Activated T-helper 1 cell treated with Interleukin-2 at 50 U/mL for 16 hours (primary cell): Measurements from ENCODE around the gene TNN.
A peak's percentile ranks its signal among the peaks of the same experiment; 100 is the strongest.
"Not testable (repeated sequence)": the region's sequence is repeated elsewhere in the genome, so short reads cannot be mapped to it uniquely, and the experiment has no call there.

Experiments
- DNase-seq: peaks from one replicate; pipeline ENCODE4 v3.0.0-alpha.2; 2020; ENCODE audit warnings: low read depth

Gene TNN

GRCh38 chr1:175067362-175068106 lies at the start of gene TNN:
TNN (plus strand) TSS chr1:175067833; CDS start chr1:175077419, 9,586 bp downstream.
- DNase-seq: no peak

- DNase-seq: no peak
Observed at GRCh38 chr1:175019524-175019923, 48.1 kb upstream of the TNN start.

GRCh38 chr1:175023043-175023921 lies 44.4 kb upstream of the TNN start, which contains the start of gene MRPS14:
MRPS14 (minus strand) TSS chr1:175023425; CDS start chr1:175023408, 17 bp downstream.
- DNase-seq: peak; percentile 93

GRCh38 chr1:175023922-175024242 lies 43.8 kb upstream of the TNN start:
- DNase-seq: not testable (repeated sequence)

GRCh38 chr1:175024773-175025172 lies 42.9 kb upstream of the TNN start:
- DNase-seq: no peak

GRCh38 chr1:175033953-175034352 lies 33.7 kb upstream of the TNN start:
- no peak for DNase-seq

GRCh38 chr1:175034775-175035174 lies 32.9 kb upstream of the TNN start:
- no peak for DNase-seq

- no peak for DNase-seq
Observed at GRCh38 chr1:175035865-175036264, 31.8 kb upstream of the TNN start.

- no peak for DNase-seq
Observed at GRCh38 chr1:175036476-175036875, 31.2 kb upstream of the TNN start.

- DNase-seq: no peak
Observed at GRCh38 chr1:175037416-175037815, 30.2 kb upstream of the TNN start.

- no peak for DNase-seq
Observed at GRCh38 chr1:175040324-175040879, 27.2 kb upstream of the TNN start.

GRCh38 chr1:175042650-175043049 lies 25.0 kb upstream of the TNN start:
- no peak for DNase-seq

GRCh38 chr1:175043824-175044223 lies 23.8 kb upstream of the TNN start:
- no peak for DNase-seq

- not testable (repeated sequence) for DNase-seq
Observed at GRCh38 chr1:175044591-175044990, 23.0 kb upstream of the TNN start.

- no peak for DNase-seq
Observed at GRCh38 chr1:175045097-175045496, 22.5 kb upstream of the TNN start.

- no peak for DNase-seq
Observed at GRCh38 chr1:175045519-175045918, 22.1 kb upstream of the TNN start.

GRCh38 chr1:175050992-175051391 lies 16.6 kb upstream of the TNN start:
- DNase-seq: no peak

GRCh38 chr1:175054736-175055135 lies 12.9 kb upstream of the TNN start:
- no peak for DNase-seq

- DNase-seq: no peak
Observed at GRCh38 chr1:175062339-175062738, 5.3 kb upstream of the TNN start.

- DNase-seq: no peak
Observed at GRCh38 chr1:175062858-175063257, 4.8 kb upstream of the TNN start.

GRCh38 chr1:175070818-175071217 lies 3.2 kb downstream of the TNN start:
- DNase-seq: no peak

GRCh38 chr1:175071276-175071943 lies 3.8 kb downstream of the TNN start:
- no peak for DNase-seq
